NOMO-1 treated with DMSO at 0.1 percent for 48 hours (cell line): Measurements from ENCODE around the gene TIGD6.

Experiments
- DNase-seq: peaks from one replicate; lab custom pipeline; 2025; ENCODE audit not compliant: unreplicated experiment; lab: John Stamatoyannopoulos, UW

Gene TIGD6

GRCh38 chr5:149981206-149981605, 19.2 kb downstream of the TIGD6 start:
- DNase-seq: no peak

- DNase-seq: no peak
Observed at GRCh38 chr5:149979896-149980295, 20.6 kb downstream of the TIGD6 start.

GRCh38 chr5:149975409-149975808, 25.0 kb downstream of the TIGD6 start:
- no peak for DNase-seq

- DNase-seq: no peak
Observed at GRCh38 chr5:149969181-149969930, 31.1 kb downstream of the TIGD6 start.

- no peak for DNase-seq
Observed at GRCh38 chr5:149966946-149967345, 33.5 kb downstream of the TIGD6 start.

- no peak for DNase-seq
Observed at GRCh38 chr5:149963729-149964128, 36.7 kb downstream of the TIGD6 start.

- DNase-seq: no peak
Observed at GRCh38 chr5:149962601-149963300, 37.7 kb downstream of the TIGD6 start.

GRCh38 chr5:149961957-149962409, 38.5 kb downstream of the TIGD6 start:
- DNase-seq: peak; percentile 13

GRCh38 chr5:149961186-149961685, 39.2 kb downstream of the TIGD6 start:
- no peak for DNase-seq

GRCh38 chr5:149960272-149961185, 39.9 kb downstream of the TIGD6 start, which contains the start of gene SLC26A2:
SLC26A2 (plus strand) TSS chr5:149960758; CDS start chr5:149977653, 16,895 bp downstream.
- peak; percentile 99 for DNase-seq

- DNase-seq: peak; percentile 66
Observed at GRCh38 chr5:149959406-149960236, 40.8 kb downstream of the TIGD6 start.

GRCh38 chr5:149957855-149958254, 42.6 kb downstream of the TIGD6 start:
- DNase-seq: no peak

GRCh38 chr5:149956685-149957084, 43.8 kb downstream of the TIGD6 start:
- no peak for DNase-seq

GRCh38 chr5:149954798-149955197, 45.7 kb downstream of the TIGD6 start:
- DNase-seq: no peak

- no peak for DNase-seq
Observed at GRCh38 chr5:149953436-149954121, 46.9 kb downstream of the TIGD6 start.

GRCh38 chr5:149951138-149951749, 49.2 kb downstream of the TIGD6 start:
- DNase-seq: no peak

- DNase-seq: peak; percentile 60
Observed at GRCh38 chr5:149948993-149949392, 51.5 kb downstream of the TIGD6 start.

- DNase-seq: no peak
Observed at GRCh38 chr5:149946118-149946517, 54.3 kb downstream of the TIGD6 start.

GRCh38 chr5:149944666-149945065, 55.8 kb downstream of the TIGD6 start, which contains the start of gene PDE6A:
PDE6A (minus strand) TSS chr5:149944793; CDS start chr5:149944673, 120 bp downstream.
- no peak for DNase-seq
